Lower leg skin (tissue), 4 donors: ENCODE results near the gene LPXN. TPM values are rescaled to one million over a fixed set of nuclear protein-coding genes. Genes with fewer than 3 reads are reported as not detected.

Experiments
- DNase-seq, 2 donors: peaks; one replicate each; pipeline ENCODE4 v3.0.0-alpha.2; 2019; ENCODE audit warnings: low spot score in 2 of 2
- H3K4me3 ChIP-seq: fragments of 200-600 bp; sonication (generic); 2 replicates; pipeline ENCODE4 v1.5.1; 2017; ENCODE audit warnings: mild to moderate bottlenecking, low read depth; ENCODE audit not compliant: poor library complexity, severe bottlenecking
- POLR2A ChIP-seq, 2 donors: fragments of 450-650 bp; IDR thresholded peaks; one replicate each; pipeline ENCODE4 v1.6.1; 2016 to 2017; ENCODE audit warnings: antibody characterized with exemption in 2 of 2, mild to moderate bottlenecking in 1 of 2, moderate library complexity in 1 of 2
- WGBS, 2 donors: methylation state at CpG; one replicate each; pipeline ENCODE4 v1.1.5; 2018; 5-methylcytosine and 5-hydroxymethylcytosine counted together
- intact Hi-C: fragments of 100-400 bp; cut with DNase I; formaldehyde crosslinking; loops from one replicate; pipeline ENCODE4 v1.15.0; 2023; ENCODE audit warnings: low total_unique reads
- total RNA-seq, 4 donors: library from RNA; depleted of rRNA; stranded (reverse); fragments of >200 nt; gene quantifications; one replicate each; pipeline ENCODE4 v1.1.0, GENCODE V29; 2016
- TF ChIP-seq, protein P1 (sequence below), 3 donors: fragments of 450-650 bp; IDR thresholded peaks; one replicate each; pipeline ENCODE4 v1.5.1; 2016; ENCODE audit warnings: antibody characterized with exemption in 3 of 3, mild to moderate bottlenecking in 3 of 3, moderate library complexity in 2 of 3

The LPXN gene
- total RNA-seq, 4 donors from 2014 or later = 4.1 to 7.7 (median 5.4) TPM

- TF ChIP-seq, protein P1, sequence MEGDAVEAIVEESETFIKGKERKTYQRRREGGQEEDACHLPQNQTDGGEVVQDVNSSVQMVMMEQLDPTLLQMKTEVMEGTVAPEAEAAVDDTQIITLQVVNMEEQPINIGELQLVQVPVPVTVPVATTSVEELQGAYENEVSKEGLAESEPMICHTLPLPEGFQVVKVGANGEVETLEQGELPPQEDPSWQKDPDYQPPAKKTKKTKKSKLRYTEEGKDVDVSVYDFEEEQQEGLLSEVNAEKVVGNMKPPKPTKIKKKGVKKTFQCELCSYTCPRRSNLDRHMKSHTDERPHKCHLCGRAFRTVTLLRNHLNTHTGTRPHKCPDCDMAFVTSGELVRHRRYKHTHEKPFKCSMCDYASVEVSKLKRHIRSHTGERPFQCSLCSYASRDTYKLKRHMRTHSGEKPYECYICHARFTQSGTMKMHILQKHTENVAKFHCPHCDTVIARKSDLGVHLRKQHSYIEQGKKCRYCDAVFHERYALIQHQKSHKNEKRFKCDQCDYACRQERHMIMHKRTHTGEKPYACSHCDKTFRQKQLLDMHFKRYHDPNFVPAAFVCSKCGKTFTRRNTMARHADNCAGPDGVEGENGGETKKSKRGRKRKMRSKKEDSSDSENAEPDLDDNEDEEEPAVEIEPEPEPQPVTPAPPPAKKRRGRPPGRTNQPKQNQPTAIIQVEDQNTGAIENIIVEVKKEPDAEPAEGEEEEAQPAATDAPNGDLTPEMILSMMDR (IDR thresholded peaks at IDR 0.05) = no peak
- TF ChIP-seq POLR2A (IDR thresholded peaks at IDR 0.05) = no peak
- H3K4me3 ChIP-seq = no peak overlapping the region
- intact Hi-C loops = no loop called here
- no peak for DNase-seq
- 80 to 84% methylated on average over 3 of the region's 3 CpGs for WGBS, 2 donors
These were observed 22.0 kb upstream of the LPXN start for GRCh38 chr11:58597486-58598144.

DNA sequence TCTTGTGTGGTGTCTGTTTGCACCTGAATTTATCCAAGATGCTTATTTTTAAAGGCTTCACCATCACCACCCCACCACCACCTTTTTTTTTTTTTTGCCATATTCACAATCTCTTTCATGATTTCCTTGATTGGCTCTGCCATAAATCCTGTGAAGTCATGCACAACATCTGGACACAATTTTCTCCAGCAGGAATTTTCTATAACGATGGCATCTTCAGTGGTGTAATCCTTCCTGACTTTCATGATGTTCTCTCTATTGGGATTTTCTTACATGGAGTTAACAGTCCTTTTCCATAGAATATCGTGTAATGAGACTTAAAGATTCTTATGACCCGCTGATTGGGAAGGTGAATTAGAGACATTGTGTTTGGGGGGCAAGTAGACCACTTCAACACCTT is 21.0 kb upstream of the LPXN start:
- WGBS, 2 donors = 68 to 75% methylated on average over 3 of the region's 3 CpGs
- intact Hi-C loops = no loop called here
- no peak for DNase-seq
- no peak overlapping the region for H3K4me3 ChIP-seq
- TF ChIP-seq, protein P1 (IDR thresholded peaks at IDR 0.05) = no peak
- no peak for TF ChIP-seq POLR2A (IDR thresholded peaks at IDR 0.05)

- TF ChIP-seq POLR2A (IDR thresholded peaks at IDR 0.05) = no peak
- TF ChIP-seq, protein P1 (IDR thresholded peaks at IDR 0.05) = no peak
- intact Hi-C loops = no loop called here
- DNase-seq = no peak
These were observed 19.2 kb upstream of the LPXN start for GRCh38 chr11:58594826-58595225.

DNA sequence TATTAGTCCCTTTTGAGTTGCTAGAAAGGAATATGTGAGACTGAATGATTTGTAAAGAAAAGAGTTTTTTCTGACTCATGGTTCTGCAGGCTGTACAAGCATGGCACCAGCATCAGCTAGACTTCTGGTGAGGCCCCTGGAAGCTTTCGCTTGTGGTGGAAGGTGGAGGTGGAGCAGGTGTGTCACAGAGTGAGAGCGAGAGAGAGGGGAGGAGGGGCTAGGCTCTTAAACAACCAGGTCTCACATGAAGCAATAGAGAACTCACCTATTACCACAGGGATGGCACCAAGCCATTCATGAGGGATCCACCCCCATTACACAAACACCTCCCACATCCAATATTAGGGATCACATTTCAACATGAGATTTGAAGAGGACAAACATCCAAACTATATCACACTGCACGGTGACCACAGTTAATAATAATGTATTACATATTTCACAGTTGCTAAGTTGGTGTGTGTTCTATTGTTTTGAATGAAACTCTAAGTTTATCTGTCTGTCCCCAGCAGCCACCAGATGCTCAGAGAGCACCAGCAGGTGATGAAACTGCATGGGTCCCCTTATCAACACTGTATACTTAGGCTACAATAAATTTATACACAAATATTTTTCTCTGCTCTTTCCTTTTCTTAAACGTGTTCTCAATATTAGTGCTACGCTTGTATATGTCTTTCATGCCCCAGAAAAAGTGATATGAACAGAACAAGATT is 17.3 kb upstream of the LPXN start:
- no peak for DNase-seq
- no peak overlapping the region for H3K4me3 ChIP-seq
- TF ChIP-seq POLR2A (IDR thresholded peaks at IDR 0.05) = no peak
- TF ChIP-seq, protein P1 (IDR thresholded peaks at IDR 0.05) = no peak
- 67 to 70% methylated on average over 5 of the region's 5 CpGs for WGBS, 2 donors
- intact Hi-C loops = no loop called here

More at GRCh38 chr11:58594826-58595225, 19.2 kb upstream of the LPXN start:
- no peak overlapping the region for H3K4me3 ChIP-seq
- WGBS, 2 donors = 61 to 64% methylated on average over 4 of the region's 4 CpGs

DNA sequence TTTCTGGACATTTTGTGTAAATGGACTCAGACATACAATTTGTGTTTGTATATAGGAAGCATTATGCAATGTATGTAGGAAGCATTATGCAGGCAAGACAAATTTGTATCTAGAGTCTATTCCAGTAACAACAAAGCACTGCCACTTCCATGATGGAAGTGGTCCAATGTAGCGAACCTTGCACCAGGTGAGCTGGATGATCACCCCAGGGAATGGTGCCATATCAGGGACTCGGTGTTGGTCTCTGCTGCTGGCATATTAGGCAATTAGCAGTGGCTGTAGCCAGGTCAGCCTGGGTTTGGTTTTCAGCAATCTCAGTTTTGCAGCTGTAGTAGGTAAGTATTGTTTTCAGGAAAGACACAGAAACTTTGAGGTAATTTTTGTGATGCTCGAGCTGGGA is 16.0 kb upstream of the LPXN start:
- no peak for TF ChIP-seq POLR2A (IDR thresholded peaks at IDR 0.05)
- TF ChIP-seq, protein P1 (IDR thresholded peaks at IDR 0.05) = no peak
- H3K4me3 ChIP-seq = no peak overlapping the region
- no peak for DNase-seq
- intact Hi-C loops = no loop called here
- 84 to 85% methylated on average over 3 of the region's 3 CpGs for WGBS, 2 donors
